Lung (tissue), 12 donors: ENCODE data around the gene MMP23B. TPM values are rescaled to one million over a fixed set of nuclear protein-coding genes. Genes with fewer than 3 reads are reported as not detected.

ENCODE experiments used
- ATAC-seq: fragments of 200-7000 bp; cut with Tn5 transposase; one replicate; pipeline ENCODE4 v1.9.1; 2020; ENCODE audit warnings: moderate number of reproducible peaks; ENCODE audit not compliant: insufficient read depth, low FRiP score
- DNase-seq, 3 donors: peaks; one replicate each; pipeline ENCODE4 v3.0.0-alpha.2; 2013 to 2017
- H3K27ac ChIP-seq, 2 donors: one replicate each; pipeline ENCODE4 v1.5.1; 2013; ENCODE audit warnings: mild to moderate bottlenecking in 2 of 2, moderate library complexity in 2 of 2, control low read depth in 1 of 2, inconsistent platforms in 1 of 2, low read depth in 1 of 2, low read length in 1 of 2
- H3K27me3 ChIP-seq, 3 donors: one replicate each; pipeline ENCODE4 v1.5.1; 2013; ENCODE audit warnings: low read length in 2 of 3; ENCODE audit not compliant: control insufficient read depth in 3 of 3, insufficient read depth in 3 of 3
- H3K36me3 ChIP-seq, 4 donors: one replicate each; pipeline ENCODE4 v1.5.1; 2013; ENCODE audit warnings: low read length in 4 of 4, mild to moderate bottlenecking in 1 of 4, moderate library complexity in 1 of 4; ENCODE audit not compliant: control insufficient read depth in 4 of 4, insufficient read depth in 4 of 4
- H3K4me1 ChIP-seq, 5 donors: one replicate each; pipeline ENCODE4 v1.5.1; 2013; ENCODE audit warnings: low read length in 5 of 5, mild to moderate bottlenecking in 2 of 5, moderate library complexity in 1 of 5; ENCODE audit not compliant: control insufficient read depth in 5 of 5, insufficient read depth in 5 of 5
- H3K4me3 ChIP-seq: one replicate; pipeline ENCODE4 v1.5.1; 2013; ENCODE audit warnings: mild to moderate bottlenecking, control low read depth, moderate library complexity
- H3K9ac ChIP-seq, 2 donors: one replicate each; pipeline ENCODE4 v1.5.1; 2013; ENCODE audit warnings: low read length in 2 of 2, control low read depth in 1 of 2; ENCODE audit not compliant: insufficient read depth in 1 of 2
- H3K9me3 ChIP-seq, 4 donors: one replicate each; pipeline ENCODE4 v1.5.1; 2013; ENCODE audit warnings: low read length in 3 of 4, mild to moderate bottlenecking in 1 of 4, moderate library complexity in 1 of 4; ENCODE audit not compliant: control insufficient read depth in 4 of 4, insufficient read depth in 3 of 4
- CTCF ChIP-seq: IDR thresholded peaks from 2 replicates; pipeline ENCODE4 v1.5.1; 2012; ENCODE audit warnings: mild to moderate bottlenecking; ENCODE audit errors: control extremely low read depth, extremely low read depth
- WGBS, 2 donors: extraction: QIAGEN DNeasy Blood & Tissue Kit; methylation state at CpG; one replicate each; pipeline ENCODE4 v1.1.7; 2013; 5-methylcytosine and 5-hydroxymethylcytosine counted together
- polyA plus RNA-seq, 2 donors: library from polyadenylated mRNA; stranded (reverse); fragments of 200-250 nt; gene quantifications; one replicate each; pipeline ENCODE4 v1.2.1, GENCODE V29; 2013
- total RNA-seq, 2 donors: library from RNA; depleted of rRNA in 1 of 2; stranded (reverse); fragments of >200 nt in 1 of 2; gene quantifications; one replicate each; pipeline ENCODE4 v1.2.1, GENCODE V29; 2014 to 2021
- donor health status: control.
- donor health status: control.
- donor health status: Bipolar disorder and iron deficiency.
- donor health status: healthy.
- donor health status: DM: yes; HTN: yes; CAD: no.

Gene MMP23B
- total and polyA plus RNA-seq, 4 donors, result 14.1 to 40.3 (median 22.1) TPM

GRCh38 chr1:1624443-1625403 lies 7.2 kb upstream of the MMP23B start:
- ATAC-seq (no peak), DNase-seq (peak; percentile 75 to 81 (median 81))
- H3K27me3 ChIP-seq, result no peaks in the 10 kb centered on the region
- H3K36me3 ChIP-seq, result peaks cover 0 to 21% (median 9%) of the 10 kb centered on the region in 4 donors
- peaks cover 0 to 9% (median 0%) of the 10 kb centered on the region in 5 donors for H3K4me1 ChIP-seq
- peaks cover 0 to 4% (median 0%) of the 10 kb centered on the region in 4 donors for H3K9me3 ChIP-seq
- peak overlapping the region in 1 of 2 donors; percentile 7 for H3K27ac ChIP-seq
- no peak for TF ChIP-seq CTCF
- H3K9ac ChIP-seq, result no peak overlapping the region
- no peak overlapping the region for H3K4me3 ChIP-seq
- 84 to 86% methylated on average over 38 of the region's 38 CpGs for WGBS, 2 donors

GRCh38 chr1:1625404-1625775 lies 6.6 kb upstream of the MMP23B start:
- Histone ChIP-seq H3K4me1 (peaks cover 0 to 9% (median 0%) of the 10 kb centered on the region in 5 donors), H3K4me3 (no peak overlapping the region), H3K9ac (no peak overlapping the region), H3K9me3 (peaks cover 0 to 4% (median 0%) of the 10 kb centered on the region in 4 donors), H3K27me3 (no peaks in the 10 kb centered on the region), H3K27ac (no peak overlapping the region), H3K36me3 (peaks cover 0 to 21% (median 9%) of the 10 kb centered on the region in 4 donors)
- TF ChIP-seq CTCF, result no peak
- DNase-seq (no peak), ATAC-seq (no peak)
- WGBS, 2 donors, result 84 to 92% methylated on average over 23 to 28 of the region's 28 CpGs

GRCh38 chr1:1625824-1626206 lies 6.2 kb upstream of the MMP23B start:
- peaks cover 0 to 4% (median 0%) of the 10 kb centered on the region in 4 donors for H3K9me3 ChIP-seq
- H3K4me1 ChIP-seq, result peaks cover 0 to 9% (median 0%) of the 10 kb centered on the region in 5 donors
- H3K4me3 ChIP-seq, result no peak overlapping the region
- peaks cover 0 to 3% (median 0%) of the 10 kb centered on the region in 3 donors for H3K27me3 ChIP-seq
- no peak for DNase-seq
- WGBS, 2 donors, result 95 to 99% methylated on average over 8 of the region's 8 CpGs
- H3K36me3 ChIP-seq, result peaks cover 0 to 21% (median 9%) of the 10 kb centered on the region in 4 donors
- H3K9ac ChIP-seq, result no peak overlapping the region
- no peak for TF ChIP-seq CTCF
- no peak overlapping the region for H3K27ac ChIP-seq
- ATAC-seq, result no peak
